Stimulated activated memory B cell treated with anti-CD40 and anti-IgM and Interleukin-4, amounts not matched to agents 10 μg/mL and 1 μg/mL and 100 μg/mL, for 72 hours (primary cell): ENCODE measurements around the gene ANKS1B.
"Not testable (repeated sequence)": the region's sequence is repeated elsewhere in the genome, so short reads cannot be mapped to it uniquely, and the experiment has no call there.

ENCODE experiments used
- ATAC-seq: fragments of 150-1000 bp; cut with Tn5 transposase; 2 replicates; pipeline ENCODE4 v1.10.0; 2021
- H3K27ac Mint-ChIP-seq: one replicate; pipeline ENCODE4 v1.8.0; 2022; ENCODE audit warnings: mild to moderate bottlenecking, mixed read lengths
- H3K27me3 Mint-ChIP-seq: one replicate; pipeline ENCODE4 v1.8.0; 2022; ENCODE audit warnings: mixed read lengths
- H3K36me3 Mint-ChIP-seq: one replicate; pipeline ENCODE4 v1.8.0; 2022; ENCODE audit warnings: mixed read lengths
- H3K4me1 Mint-ChIP-seq: one replicate; pipeline ENCODE4 v1.8.0; 2022; ENCODE audit warnings: mixed read lengths
- H3K4me3 Mint-ChIP-seq: one replicate; pipeline ENCODE4 v1.8.0; 2022; ENCODE audit warnings: mild to moderate bottlenecking, moderate library complexity, mixed read lengths
- H3K9me3 Mint-ChIP-seq: one replicate; pipeline ENCODE4 v1.8.0; 2022; ENCODE audit warnings: mixed read lengths

Gene ANKS1B

DNA sequence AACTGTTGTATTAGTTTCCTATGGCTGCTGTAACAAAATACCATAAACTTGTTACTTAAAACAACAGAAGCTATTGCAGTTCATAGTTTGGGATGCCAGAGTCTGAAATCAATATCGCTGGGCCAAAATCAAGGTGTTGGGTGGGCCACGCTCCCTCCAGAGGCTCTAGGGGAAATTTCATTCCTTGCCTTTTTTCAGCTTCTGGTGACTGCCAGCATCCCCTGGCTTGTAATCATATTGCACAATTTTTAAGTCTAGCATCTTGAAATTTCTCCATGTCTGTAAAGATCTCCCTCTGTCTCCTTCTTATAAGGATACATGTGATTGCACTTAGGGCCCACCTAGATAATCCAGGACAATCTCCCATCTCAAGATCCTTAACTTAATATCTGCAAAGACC lies 386.0 kb downstream of the ANKS1B start:
- peaks cover 5% of the 10 kb centered on the region for H3K9me3 Mint-ChIP-seq
- no peaks in the 10 kb centered on the region for H3K36me3 Mint-ChIP-seq

GRCh38 chr12:99596762-99597161 lies 388.0 kb downstream of the ANKS1B start:
- Mint-ChIP-seq H3K4me1 (no peaks in the 10 kb centered on the region), H3K36me3 (no peaks in the 10 kb centered on the region), H3K9me3 (peaks cover 4% of the 10 kb centered on the region), H3K27me3 (no peaks in the 10 kb centered on the region), H3K27ac (no peak overlapping the region), H3K4me3 (no peak overlapping the region)
- no peak for ATAC-seq

More for the DNA sequence above, 386.0 kb downstream of the ANKS1B start:
- Mint-ChIP-seq H3K4me3 (no peak overlapping the region), H3K27ac (no peak overlapping the region), H3K4me1 (no peaks in the 10 kb centered on the region), H3K27me3 (no peaks in the 10 kb centered on the region)
- ATAC-seq = no peak

- not testable (repeated sequence) for ATAC-seq, H3K27ac Mint-ChIP-seq, H3K4me1 Mint-ChIP-seq, H3K9me3 Mint-ChIP-seq, H3K4me3 Mint-ChIP-seq, H3K27me3 Mint-ChIP-seq, H3K36me3 Mint-ChIP-seq
These were observed 407.6 kb downstream of the ANKS1B start for GRCh38 chr12:99577125-99577524.

DNA sequence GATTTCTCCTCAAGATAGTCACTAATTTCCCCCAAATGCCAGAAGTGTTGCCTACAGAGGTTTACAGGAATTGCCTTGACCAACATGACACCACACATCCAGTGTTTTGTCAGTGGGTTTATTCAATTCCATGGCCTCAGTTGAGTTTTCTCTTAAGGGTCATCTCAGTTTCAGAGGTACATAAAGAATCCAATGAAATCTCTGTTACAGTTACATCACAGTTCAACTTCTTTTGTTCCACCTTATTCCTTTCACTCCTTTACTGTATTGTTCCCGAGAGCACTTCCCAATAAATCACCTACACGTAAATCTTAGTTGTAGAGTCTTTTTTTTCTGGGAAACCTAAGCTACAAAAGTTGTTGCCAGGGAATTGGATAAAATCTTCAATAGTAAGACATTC lies 410.8 kb downstream of the ANKS1B start:
- Mint-ChIP-seq H3K9me3 (peaks cover 3% of the 10 kb centered on the region), H3K4me3 (no peak overlapping the region), H3K4me1 (no peaks in the 10 kb centered on the region), H3K36me3 (no peaks in the 10 kb centered on the region), H3K27me3 (no peaks in the 10 kb centered on the region), H3K27ac (no peak overlapping the region)
- no peak for ATAC-seq

DNA sequence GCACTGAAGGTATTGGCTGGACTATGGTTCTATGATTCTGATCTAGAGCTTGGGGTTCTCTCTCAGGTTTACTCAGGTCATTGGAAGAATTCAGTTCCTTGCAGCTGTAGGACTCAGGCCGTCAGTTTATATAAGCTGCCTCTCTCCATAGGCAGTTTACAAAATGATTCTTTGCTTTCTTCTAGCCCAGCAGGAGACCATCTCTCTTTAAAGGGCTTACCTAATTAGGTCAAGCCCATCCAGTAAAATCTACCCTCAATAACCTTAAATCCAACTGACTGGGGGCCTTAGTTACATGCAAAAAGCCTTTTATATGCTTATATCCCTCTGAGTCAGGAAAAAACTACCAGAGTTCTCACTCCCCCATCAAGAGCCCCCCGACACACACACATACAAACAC lies 417.7 kb downstream of the ANKS1B start:
- H3K36me3 Mint-ChIP-seq = no peaks in the 10 kb centered on the region
- H3K4me1 Mint-ChIP-seq = no peaks in the 10 kb centered on the region
- peaks cover 7% of the 10 kb centered on the region for H3K9me3 Mint-ChIP-seq
- H3K4me3 Mint-ChIP-seq = no peak overlapping the region
- no peak for ATAC-seq
- H3K27me3 Mint-ChIP-seq = no peaks in the 10 kb centered on the region
- no peak overlapping the region for H3K27ac Mint-ChIP-seq

GRCh38 chr12:99558109-99558508 lies 426.6 kb downstream of the ANKS1B start:
- Mint-ChIP-seq H3K27ac (no peak overlapping the region), H3K4me3 (no peak overlapping the region), H3K4me1 (no peaks in the 10 kb centered on the region), H3K27me3 (no peaks in the 10 kb centered on the region), H3K9me3 (peaks cover 3% of the 10 kb centered on the region), H3K36me3 (no peaks in the 10 kb centered on the region)
- peak; percentile 56 for ATAC-seq

- no peaks in the 10 kb centered on the region for H3K4me1 Mint-ChIP-seq
- no peak for ATAC-seq
- H3K27me3 Mint-ChIP-seq = no peaks in the 10 kb centered on the region
- H3K27ac Mint-ChIP-seq = no peak overlapping the region
- no peaks in the 10 kb centered on the region for H3K36me3 Mint-ChIP-seq
- no peak overlapping the region for H3K4me3 Mint-ChIP-seq
- peaks cover 6% of the 10 kb centered on the region for H3K9me3 Mint-ChIP-seq
These were observed 431.3 kb downstream of the ANKS1B start for GRCh38 chr12:99553461-99553860.

GRCh38 chr12:99552022-99552421 lies 432.7 kb downstream of the ANKS1B start:
- H3K36me3 Mint-ChIP-seq = no peaks in the 10 kb centered on the region
- no peak for ATAC-seq

GRCh38 chr12:99549651-99550050 lies 435.1 kb downstream of the ANKS1B start:
- no peaks in the 10 kb centered on the region for H3K4me1 Mint-ChIP-seq
- no peak overlapping the region for H3K27ac Mint-ChIP-seq
- H3K36me3 Mint-ChIP-seq = no peaks in the 10 kb centered on the region
- ATAC-seq = no peak
- no peaks in the 10 kb centered on the region for H3K27me3 Mint-ChIP-seq
- H3K4me3 Mint-ChIP-seq = no peak overlapping the region
- H3K9me3 Mint-ChIP-seq = peaks cover 4% of the 10 kb centered on the region

More at GRCh38 chr12:99552022-99552421, 432.7 kb downstream of the ANKS1B start:
- Mint-ChIP-seq H3K27ac (no peak overlapping the region), H3K4me1 (no peaks in the 10 kb centered on the region), H3K9me3 (peaks cover 6% of the 10 kb centered on the region), H3K27me3 (no peaks in the 10 kb centered on the region), H3K4me3 (no peak overlapping the region)

- no peaks in the 10 kb centered on the region for H3K4me1 Mint-ChIP-seq
- H3K4me3 Mint-ChIP-seq = no peak overlapping the region
- no peak overlapping the region for H3K27ac Mint-ChIP-seq
- H3K27me3 Mint-ChIP-seq = no peaks in the 10 kb centered on the region
- no peak for ATAC-seq
- H3K36me3 Mint-ChIP-seq = no peaks in the 10 kb centered on the region
- H3K9me3 Mint-ChIP-seq = peaks cover 3% of the 10 kb centered on the region
These were observed 435.5 kb downstream of the ANKS1B start for GRCh38 chr12:99549196-99549595.

GRCh38 chr12:99544457-99544856 lies 440.3 kb downstream of the ANKS1B start:
- H3K27me3 Mint-ChIP-seq = no peaks in the 10 kb centered on the region

GRCh38 chr12:99529966-99530365 lies 454.8 kb downstream of the ANKS1B start:
- no peak overlapping the region for H3K27ac Mint-ChIP-seq
- H3K27me3 Mint-ChIP-seq = no peaks in the 10 kb centered on the region
- no peaks in the 10 kb centered on the region for H3K36me3 Mint-ChIP-seq
- no peaks in the 10 kb centered on the region for H3K4me1 Mint-ChIP-seq
- peaks cover 9% of the 10 kb centered on the region for H3K9me3 Mint-ChIP-seq
- no peak overlapping the region for H3K4me3 Mint-ChIP-seq
- no peak for ATAC-seq

More at GRCh38 chr12:99544457-99544856, 440.3 kb downstream of the ANKS1B start:
- no peaks in the 10 kb centered on the region for H3K4me1 Mint-ChIP-seq
- no peak overlapping the region for H3K4me3 Mint-ChIP-seq
- no peak for ATAC-seq
- no peaks in the 10 kb centered on the region for H3K36me3 Mint-ChIP-seq
- peaks cover 3% of the 10 kb centered on the region for H3K9me3 Mint-ChIP-seq
- no peak overlapping the region for H3K27ac Mint-ChIP-seq

- Mint-ChIP-seq H3K27me3 (no peaks in the 10 kb centered on the region), H3K9me3 (peaks cover 10% of the 10 kb centered on the region), H3K4me3 (no peak overlapping the region), H3K36me3 (no peaks in the 10 kb centered on the region), H3K4me1 (no peaks in the 10 kb centered on the region), H3K27ac (no peak overlapping the region)
- ATAC-seq = no peak
These were observed 456.3 kb downstream of the ANKS1B start for GRCh38 chr12:99528478-99528877.

DNA sequence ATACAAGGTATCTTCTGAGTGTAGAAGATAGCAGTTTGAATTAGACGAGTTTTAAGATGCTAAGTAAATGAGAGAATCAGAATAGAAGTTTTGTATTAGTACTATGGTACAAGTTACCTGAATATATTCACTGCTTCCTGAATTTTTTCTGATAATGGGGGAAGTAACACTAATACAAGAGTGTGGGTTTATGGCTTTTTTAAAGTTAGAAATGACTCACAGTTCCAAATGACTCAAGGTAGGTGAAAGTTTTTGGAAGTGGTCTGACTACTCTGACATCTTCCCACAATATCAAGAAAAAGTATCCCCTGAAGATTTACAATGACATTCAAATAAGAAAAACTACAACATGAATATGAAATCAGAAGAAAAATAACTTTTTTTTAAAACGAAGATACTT lies 460.9 kb downstream of the ANKS1B start:
- Mint-ChIP-seq H3K4me1 (no peaks in the 10 kb centered on the region), H3K27ac (no peak overlapping the region), H3K4me3 (no peak overlapping the region), H3K27me3 (no peaks in the 10 kb centered on the region), H3K36me3 (no peaks in the 10 kb centered on the region), H3K9me3 (peaks cover 3% of the 10 kb centered on the region)
- no peak for ATAC-seq

DNA sequence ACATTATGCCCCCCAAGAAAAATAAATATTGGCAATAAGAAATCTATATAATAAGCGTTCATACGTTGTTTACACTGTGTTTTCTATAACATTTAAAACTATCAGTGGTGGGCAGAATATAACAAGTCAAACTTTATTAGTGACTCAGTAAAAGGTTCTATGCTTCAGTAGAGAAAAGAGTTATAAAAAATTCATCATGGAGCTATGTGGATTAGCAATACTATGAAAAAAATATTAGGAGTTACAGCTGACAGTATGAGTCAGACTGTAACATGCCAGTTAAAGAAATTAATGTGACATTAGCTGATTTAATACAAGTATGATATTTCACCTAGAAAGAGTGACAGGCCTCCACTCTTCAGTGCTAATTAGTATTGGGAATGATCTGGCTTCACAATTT lies 462.3 kb downstream of the ANKS1B start:
- no peak overlapping the region for H3K4me3 Mint-ChIP-seq
- no peak overlapping the region for H3K27ac Mint-ChIP-seq

GRCh38 chr12:99521664-99522063 lies 463.1 kb downstream of the ANKS1B start:
- no peak for ATAC-seq
- H3K27me3 Mint-ChIP-seq = no peaks in the 10 kb centered on the region
- H3K36me3 Mint-ChIP-seq = no peaks in the 10 kb centered on the region
- H3K4me3 Mint-ChIP-seq = no peak overlapping the region
- H3K27ac Mint-ChIP-seq = no peak overlapping the region
- H3K4me1 Mint-ChIP-seq = no peaks in the 10 kb centered on the region
- peaks cover 3% of the 10 kb centered on the region for H3K9me3 Mint-ChIP-seq

More for the DNA sequence above, 462.3 kb downstream of the ANKS1B start:
- H3K4me1 Mint-ChIP-seq = no peaks in the 10 kb centered on the region
- H3K36me3 Mint-ChIP-seq = no peaks in the 10 kb centered on the region
- no peaks in the 10 kb centered on the region for H3K27me3 Mint-ChIP-seq
- no peak for ATAC-seq
- peaks cover 3% of the 10 kb centered on the region for H3K9me3 Mint-ChIP-seq

DNA sequence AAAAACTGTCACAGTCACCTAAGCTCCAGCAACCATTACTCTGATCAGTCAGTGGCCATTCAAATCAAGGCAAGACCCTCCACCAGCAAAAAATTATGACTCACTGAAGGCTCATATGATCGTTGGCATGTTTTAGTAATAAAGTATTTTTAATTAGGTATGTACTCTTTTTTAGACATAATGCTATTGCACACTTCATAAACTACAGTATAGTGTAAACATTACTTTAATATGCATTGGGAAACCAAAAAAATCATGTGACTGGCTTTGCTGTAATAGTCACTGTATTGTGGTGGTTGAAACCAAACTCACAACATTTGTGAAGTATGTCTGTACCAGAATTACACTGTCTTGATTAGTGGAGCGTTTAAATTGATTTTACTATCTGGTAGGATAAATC lies 471.7 kb downstream of the ANKS1B start:
- Mint-ChIP-seq H3K27me3 (no peaks in the 10 kb centered on the region), H3K36me3 (no peaks in the 10 kb centered on the region), H3K4me3 (no peak overlapping the region), H3K4me1 (no peaks in the 10 kb centered on the region), H3K9me3 (peaks cover 8% of the 10 kb centered on the region), H3K27ac (no peak overlapping the region)
- no peak for ATAC-seq
